GM19438 (cell line): ENCODE measurements around the gene SIDT1.
"Not testable (repeated sequence)": the region's sequence is repeated elsewhere in the genome, so short reads cannot be mapped to it uniquely, and the experiment has no call there.

Experiments used
- ATAC-seq: cut with Tn5 transposase; IDR thresholded peaks from one replicate; pipeline ENCODE4 v1.9.1; 2021; ENCODE audit warnings: low read depth; ENCODE audit not compliant: unreplicated experiment

Gene SIDT1

DNA sequence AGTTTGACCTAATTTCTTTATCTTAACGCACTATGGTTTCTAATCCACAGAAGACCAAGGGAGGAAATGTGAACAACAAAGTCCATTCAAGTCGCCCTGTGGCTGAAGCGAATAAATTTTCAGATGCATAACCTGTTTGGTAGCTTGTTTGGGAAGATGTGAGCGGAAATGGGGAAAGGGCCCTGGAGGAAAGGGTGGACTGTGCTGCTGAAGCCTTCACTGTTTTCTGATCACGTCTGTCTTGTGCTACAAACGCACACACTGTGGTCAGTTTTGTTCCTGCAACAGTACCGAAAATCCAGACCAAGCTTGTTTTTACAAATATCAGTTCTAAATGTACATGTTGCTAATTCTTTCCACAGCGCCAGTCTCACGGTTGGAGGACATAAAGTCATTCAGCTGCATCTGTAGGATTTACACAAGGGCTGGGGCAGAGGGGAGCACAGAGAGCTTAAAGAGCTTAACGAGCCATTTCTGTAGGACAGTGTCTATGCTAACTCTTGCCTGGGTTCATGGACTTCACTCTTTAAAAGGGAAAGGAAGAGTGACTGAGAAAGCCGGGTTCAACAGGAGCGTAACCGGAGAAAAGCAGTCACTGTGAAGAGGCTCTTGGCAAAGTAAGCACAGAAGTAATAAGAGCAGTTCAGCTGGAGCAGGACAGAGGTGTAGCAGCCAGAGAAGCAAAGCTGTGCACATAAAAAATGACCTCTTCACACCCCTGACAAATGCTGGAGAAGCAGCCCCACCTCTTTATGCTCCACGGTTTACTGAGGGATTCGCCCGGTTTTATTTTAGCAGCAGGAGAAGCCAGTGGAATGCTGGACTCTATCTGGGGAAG is 97.4 kb downstream of the SIDT1 start:
- ATAC-seq, result no peak

DNA sequence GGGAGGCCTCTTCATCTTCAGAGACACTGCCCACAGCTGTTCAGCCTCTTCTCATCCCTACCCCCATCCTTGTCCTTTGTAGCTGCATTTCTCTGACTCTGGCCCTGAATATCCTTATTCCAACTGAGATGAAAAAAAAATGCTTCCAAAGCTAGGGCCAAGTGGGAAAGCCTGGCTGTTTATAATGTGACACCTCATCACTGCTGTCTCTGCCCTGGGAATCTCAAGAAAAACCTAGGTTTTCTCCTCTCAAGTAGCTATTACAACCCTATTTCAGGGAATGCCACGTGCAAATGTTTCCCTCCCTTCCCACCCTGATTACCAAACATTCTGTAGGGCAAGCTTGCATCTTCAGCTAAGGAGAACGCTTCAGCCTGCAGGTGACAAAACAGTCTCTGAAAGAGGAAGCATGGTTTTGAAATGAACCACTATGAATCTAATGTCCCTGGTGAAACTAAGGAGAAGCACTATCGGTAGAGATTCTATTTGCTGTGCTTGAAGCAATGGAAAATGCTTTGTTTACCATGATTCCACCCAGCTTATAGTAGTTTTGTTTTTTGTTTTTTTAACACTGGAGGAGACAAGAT is 98.7 kb downstream of the SIDT1 start:
- ATAC-seq, result no peak

DNA sequence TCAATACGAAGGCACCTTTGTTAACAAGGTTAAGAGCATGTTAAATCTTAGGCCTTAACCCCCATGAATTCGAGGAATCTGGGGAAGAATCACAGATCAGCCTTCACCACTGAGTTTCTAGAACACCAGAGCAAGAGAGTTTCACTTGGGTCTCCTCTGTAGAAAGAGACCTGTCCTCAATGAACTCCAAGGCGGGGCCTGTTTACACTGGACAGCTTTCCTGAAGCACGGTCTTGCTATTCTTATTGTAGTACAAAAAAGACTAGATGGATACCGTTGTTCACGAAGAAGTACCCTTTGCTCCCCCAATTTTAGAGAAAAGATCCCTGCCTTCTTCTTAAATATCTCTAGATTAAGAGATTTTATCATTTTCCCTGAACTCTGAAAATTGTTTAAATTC is 99.2 kb downstream of the SIDT1 start:
- no peak for ATAC-seq

DNA sequence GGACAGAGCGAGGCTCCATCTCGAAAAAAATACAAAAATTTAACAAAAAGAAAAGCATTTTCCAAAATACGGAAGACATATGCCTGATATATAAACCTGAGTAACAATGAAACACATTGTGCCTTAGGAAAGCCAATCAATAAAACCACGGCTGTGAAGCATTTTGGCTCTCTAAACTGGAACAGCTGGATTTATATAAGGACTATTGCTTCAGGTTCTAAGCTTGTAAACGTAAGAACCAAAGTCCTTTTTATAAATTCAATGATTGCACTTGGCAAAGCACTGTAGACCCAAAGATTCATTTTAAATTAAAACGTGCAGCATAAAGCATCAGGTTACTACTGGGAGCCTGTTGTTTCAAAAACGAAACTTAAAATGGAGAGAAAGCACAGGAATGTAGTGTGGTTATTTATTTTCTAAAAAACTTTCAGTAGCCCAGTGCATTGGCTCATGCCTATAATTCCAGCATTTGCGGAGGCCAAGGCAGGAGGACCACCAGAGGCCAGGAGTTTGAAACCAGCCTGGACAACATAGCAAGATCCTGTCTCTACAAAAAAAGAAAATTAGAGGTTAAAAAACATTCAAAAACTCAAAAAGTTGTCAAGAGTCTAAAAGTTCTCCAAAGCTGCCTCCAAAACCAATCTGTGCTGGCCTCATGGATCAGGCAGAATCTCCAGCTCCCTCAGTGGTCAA is 102.6 kb downstream of the SIDT1 start:
- ATAC-seq, result no peak

DNA sequence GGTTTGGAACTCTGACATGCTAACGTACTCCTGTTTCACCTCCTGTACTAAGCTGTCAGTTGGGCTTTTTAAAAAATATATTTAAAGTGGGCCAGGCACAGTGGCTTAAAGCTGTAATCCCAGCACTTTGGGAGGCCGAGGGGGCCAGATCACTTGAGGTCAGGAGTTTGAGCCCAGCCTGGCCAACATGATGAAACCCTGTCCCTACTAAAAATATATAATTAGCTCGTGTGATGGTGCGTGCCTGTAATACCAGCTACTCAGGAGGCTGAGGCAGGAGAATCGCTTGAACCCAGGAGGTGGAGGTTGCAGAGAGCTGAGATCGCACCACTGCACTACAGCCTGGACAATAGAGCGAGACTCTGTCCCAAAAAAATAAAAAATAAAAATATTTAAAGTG is 103.7 kb downstream of the SIDT1 start:
- not testable (repeated sequence) for ATAC-seq

DNA sequence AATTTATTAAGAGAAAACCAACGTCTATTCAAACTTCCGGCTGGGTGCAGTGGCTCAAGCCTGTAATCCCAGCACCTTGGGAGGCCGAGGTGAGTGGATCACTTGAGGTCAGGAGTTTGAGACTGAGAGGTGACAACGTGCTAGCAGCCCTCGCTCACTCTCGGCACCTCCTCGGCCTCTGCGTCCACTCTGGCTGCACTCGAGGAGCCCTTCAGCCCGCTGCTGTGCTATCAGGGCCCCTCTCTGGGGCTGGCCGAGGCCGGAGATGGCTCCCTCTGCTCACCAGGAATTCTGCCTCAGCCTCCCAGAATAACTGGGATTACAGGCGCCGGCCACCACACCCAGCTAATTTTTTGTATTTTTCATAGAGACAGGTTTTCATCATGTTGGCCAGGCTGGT is 105.4 kb downstream of the SIDT1 start:
- no peak for ATAC-seq

DNA sequence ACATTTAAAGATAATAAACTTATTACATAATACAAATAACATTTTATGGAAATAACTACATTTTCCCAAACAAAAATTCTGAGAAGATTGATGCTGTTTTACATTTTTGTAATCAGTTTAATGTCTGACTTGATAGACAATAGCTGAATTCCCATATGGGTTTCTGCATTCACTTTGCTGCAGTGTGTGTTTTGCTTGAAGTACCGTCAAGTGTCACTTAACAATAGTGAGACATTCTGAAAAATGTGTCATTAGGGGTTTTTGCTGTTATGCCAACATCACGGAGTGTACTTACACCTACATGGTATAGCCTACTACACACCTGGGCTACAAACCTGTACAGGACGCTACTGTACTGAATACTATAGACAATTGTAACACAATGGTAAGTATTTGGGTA is 106.6 kb downstream of the SIDT1 start:
- ATAC-seq, result no peak

DNA sequence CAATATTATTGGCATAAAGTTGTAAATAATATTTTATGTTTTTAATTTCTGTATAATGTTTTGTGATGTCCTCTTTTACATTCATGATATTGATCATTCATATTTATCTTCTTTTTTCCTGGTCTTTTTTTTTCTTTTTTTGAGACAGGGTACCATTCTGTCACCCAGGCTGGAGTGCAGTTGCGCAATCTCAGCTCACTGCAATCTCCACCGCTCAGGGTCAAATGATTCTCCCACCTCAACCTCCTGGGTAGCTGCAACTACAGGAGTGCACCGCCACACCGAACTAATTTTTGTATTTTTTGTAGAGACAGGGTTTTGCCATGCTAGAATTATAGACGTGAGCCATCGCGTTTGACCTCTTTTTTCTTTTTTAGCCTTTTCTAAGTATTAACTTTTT is 111.2 kb downstream of the SIDT1 start:
- no peak for ATAC-seq

DNA sequence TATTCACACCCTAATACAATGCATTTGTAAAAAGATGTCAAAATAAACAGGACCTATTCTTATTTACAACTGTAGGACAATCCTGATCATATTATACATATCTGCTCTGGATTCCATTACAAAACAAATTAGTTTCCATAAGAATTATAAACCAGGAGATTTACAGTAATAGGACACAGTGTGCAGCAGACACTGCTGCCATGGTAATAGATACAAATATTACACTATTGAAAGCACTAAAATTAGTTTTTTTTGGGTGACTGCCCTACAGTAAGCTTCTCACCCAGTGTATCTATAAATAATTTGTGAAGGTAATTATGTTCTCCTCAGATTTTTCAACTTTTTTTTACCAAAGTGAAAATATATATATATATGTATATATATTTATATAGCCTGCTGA is 116.2 kb downstream of the SIDT1 start:
- no peak for ATAC-seq

DNA sequence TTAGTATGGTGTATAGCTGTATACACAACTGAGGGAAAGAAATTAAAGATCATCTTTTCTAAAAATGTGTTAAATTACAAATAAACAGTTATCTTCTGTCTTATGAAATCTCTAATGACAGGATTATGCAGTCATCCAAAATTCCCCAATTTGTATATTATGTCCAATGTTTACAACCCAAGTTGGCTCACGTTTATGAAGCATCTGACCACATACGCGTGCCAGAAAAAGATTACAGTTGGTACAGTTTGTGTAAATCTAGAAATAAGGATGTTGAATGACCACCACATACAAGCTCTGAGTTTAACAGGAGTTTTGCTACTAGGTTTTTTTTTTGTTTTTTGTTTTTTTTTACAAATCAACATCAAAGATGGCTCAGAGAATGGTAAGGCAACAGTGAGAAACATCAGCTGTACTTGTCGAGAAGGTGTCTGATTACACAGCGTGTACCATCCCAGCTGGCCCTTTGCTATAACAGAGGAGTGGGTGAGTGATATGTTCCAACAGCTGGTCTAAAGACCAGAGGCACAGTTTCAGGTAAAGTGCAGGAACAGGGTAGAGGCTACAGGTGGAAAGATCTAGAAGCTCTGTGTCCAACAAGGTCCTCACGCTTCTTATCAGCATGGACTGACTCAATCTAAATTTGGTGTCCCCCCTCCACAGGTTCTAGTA is 117.0 kb downstream of the SIDT1 start:
- ATAC-seq, result no peak

DNA sequence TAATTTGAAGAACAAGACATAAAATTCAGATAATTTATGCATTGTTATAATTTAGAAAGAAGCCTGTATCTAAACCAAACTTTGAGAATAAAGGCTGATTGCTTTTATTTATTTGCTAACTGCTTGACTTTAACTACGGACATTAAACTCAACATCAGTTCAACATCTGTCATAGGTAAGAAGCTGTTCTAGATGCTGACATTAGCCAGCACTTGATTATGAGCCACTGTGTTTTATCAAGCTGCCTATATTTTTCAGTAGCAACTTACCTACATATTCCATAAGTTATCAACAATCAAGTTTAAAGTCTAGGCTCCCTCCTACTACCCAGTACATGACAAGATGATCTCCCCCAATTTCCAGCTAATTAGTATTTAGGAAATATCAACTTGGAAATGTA is 122.0 kb downstream of the SIDT1 start:
- ATAC-seq, result no peak

DNA sequence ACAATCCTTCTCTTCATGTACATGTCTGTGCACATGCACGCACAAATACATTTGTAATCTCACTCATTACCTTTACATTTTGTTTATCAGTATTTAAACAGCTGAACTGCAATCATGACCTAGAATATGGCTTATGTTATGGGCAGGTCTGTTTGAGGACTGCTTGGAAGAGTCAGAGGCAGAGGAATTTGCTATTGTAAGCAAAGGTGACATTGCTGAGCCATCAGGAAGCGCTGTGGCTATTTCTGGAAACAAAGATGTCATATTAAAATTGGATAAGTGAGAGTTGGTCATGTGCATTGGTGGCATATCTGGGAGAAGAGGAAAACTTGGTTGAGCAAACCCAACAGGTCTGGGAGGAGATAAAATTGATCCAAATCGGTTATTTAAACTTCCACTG is 122.5 kb downstream of the SIDT1 start:
- ATAC-seq, result no peak

DNA sequence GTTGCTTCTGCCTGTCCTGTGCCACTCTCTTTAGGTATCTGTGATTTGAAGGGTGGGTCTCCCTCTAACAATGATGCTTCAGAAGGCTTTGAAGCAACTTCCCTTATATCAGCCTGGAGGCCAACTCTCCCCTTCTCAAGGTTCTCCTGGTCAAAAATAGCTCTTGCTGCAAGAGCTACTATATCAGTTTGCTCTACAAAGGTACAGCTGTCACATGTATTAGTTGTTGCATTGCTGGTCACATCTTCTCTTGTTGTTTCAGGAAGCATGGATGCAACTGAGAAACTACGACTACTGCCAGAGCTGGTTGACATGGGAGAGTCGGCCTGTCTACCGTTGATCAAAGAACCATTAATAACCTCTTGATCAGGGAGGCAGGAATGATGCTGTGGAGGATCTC is 125.8 kb downstream of the SIDT1 start:
- no peak for ATAC-seq

DNA sequence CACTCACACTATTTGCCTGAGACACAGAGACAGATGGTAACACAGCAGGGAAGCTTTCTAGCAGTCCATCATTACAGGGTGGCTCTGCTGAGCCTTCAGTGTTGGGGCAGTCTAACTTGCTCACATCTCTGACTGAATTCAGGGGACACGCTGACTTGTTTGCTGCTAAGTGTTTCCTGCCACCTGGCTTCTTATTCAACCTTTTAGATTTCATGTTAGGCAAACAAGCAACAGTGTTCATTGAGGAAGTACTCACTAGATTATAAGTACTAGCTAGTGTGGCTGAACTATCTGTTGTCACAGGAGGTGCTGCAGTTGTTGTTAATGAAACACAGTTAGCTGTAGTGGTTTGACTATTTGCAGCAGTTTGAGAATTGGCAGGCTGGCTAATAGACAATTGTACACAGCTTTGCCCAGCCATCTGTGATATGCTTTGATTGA is 126.8 kb downstream of the SIDT1 start:
- ATAC-seq, result no peak

DNA sequence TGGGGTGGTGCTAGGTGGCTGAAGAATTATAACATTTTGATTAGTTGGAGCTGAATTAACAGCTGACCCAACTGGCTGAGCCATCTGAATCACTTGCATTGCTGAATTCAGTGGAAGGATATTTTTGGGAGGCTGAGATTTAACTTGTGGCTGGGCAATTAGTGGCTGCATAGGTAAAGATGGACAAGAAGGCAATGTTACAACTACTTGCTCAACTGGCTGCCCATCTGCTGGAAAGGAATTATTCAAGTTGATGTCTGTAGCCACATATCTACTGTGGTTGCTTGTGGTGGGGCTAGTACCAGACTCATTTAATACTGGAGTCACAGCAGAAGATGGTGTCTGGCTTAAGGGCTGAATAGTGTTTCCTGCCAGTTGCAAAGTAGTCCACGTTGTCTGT is 127.6 kb downstream of the SIDT1 start:
- no peak for ATAC-seq

DNA sequence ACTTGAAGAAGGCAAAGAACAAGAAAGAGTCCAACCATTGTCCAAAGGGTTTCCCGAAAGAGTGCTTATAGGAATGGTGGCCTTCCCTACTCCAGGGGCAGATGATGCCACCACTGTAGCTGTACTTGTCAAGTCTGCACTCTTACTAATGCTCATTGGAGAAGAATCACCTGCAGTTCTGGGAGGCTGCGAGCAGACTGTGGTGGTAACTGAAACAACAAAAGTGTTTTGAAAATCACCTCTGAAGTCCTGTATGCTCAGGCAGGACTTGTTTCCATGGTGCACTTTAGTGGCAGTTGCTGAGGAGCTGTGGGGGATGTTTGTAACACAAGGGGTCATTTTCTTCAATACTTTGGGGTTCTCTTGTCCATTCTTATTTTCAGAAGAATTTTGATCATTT is 128.1 kb downstream of the SIDT1 start:
- no peak for ATAC-seq

DNA sequence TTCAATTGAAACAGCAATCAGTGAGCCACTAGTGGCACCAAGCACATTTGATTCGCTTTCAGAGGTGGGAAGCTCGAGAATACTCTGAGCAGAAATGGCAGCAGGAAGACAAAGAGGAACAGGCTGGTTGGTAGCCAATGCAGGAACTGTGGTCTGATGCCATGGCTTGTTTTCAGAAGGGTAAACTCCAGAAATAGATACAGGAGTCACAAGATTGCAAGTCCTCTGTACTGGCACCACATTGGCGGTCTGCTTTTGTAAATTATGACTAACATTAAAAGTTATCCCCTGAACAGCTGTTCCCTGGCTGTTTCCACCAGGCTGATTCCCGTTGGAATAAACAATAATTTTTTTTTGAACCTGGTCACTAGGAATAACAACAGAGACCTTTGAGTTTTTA is 128.5 kb downstream of the SIDT1 start:
- ATAC-seq, result no peak

DNA sequence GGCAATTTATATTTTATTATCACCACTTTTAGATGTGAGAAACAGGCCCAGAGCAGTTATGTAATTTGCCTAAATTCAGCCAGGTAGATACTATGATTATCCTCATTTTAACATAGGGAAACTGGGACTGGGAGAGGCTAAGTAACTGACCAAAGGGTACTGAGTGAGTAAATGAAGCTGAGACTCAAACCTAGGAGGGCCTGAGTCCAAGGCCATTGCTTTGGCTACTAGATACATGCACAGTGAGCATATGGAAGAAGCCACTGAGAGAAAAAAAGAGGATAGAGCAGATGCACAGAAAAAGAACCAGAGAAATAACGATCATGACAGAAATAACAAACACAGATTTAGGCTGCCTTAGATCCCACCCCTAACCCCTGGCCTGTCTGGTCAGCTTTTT is 130.5 kb downstream of the SIDT1 start:
- no peak for ATAC-seq

DNA sequence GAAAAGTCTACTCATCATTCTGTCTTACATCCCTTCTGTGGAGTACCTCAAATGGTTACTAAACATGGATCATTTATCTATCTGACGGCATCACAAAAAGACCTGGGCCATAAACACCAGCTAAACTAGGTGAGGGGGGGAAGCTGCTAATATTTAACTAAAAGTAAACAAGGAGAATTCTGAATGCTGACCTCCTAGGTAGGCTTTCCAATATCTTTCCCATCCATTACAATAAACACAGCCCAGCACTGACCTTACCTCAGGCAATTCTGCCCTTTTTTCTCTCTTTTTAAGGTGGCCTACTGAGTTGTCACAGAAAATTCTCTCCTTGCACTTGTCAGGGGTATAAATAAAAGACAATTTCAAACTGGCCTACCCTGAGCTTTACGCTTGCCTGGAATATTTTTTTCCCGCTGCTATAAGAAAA is 131.0 kb downstream of the SIDT1 start:
- no peak for ATAC-seq

DNA sequence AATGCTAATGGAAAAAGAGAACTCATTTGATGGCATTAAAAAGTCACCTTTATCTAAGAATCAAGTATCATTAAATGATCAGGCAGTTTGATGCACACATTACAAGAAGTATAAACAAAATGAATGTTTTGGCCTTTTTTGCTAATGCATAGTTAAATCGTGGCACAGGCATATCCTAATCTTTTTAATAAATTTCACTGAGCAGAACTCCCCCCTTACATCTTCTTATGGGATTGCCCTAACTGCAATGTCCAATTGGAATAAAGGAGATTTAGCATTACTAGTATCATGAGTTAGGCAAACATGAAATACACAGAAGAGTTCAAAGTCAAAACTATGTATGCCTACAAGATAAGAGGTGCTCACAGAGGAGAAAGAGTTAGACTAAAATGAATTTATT is 131.4 kb downstream of the SIDT1 start:
- ATAC-seq, result no peak

DNA sequence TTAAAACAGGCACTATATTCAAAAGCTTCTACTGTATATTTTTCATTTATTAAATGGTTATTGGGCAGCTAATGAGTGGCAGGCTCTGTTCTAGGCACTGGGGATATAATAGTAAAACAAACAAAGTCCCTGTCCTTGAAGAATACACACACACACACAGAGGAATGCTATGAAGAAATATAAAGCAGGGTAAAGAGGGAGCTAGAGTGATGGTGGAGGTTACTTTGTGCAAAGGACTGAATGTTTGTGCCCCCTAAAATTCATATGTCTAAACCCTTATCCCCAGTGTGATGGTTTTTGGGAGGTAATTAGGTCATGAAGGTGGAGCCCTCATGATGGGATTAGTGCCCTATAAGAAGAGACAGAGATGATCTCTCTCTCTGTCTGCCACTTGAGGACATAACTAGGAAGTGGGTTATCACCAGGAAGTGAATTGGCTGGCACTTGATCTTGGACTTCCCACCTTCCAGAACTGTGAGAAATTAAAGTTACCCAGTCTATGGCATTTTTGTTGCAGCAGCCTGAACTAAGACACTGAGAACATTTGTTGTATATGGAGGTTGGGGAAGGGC is 132.3 kb downstream of the SIDT1 start:
- no peak for ATAC-seq
